Measurements from ENCODE around the gene ZNF709.

DNA sequence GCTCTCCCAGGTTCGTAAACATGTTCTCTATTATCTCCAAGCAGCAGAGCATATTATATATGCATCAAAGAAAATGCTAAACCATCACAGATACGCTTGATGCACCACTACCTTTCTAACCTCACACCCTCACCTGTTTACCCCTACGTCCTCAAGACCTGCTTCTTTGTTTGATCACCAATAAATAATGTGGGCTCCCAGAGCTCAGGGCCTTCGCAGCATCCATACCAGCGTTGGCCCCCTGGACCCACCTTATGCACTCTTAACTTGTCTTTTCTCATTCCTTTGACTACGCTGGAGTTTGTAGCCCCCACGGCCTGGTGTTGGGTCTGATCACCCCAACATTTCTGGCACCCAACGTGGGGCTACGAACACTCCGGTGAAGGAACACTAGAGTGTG is 33.8 kb downstream of the ZNF709 start:
- no peak for TF ChIP-seq POLR2AphosphoS5 (IDR thresholded peaks at IDR 0.05; ENCODE audit: low read depth, low read length)
- TF ChIP-seq TCF7L2 (IDR thresholded peaks at IDR 0.05; ENCODE audit: low read depth, low read length): no peak
- TF ChIP-seq CTCF (IDR thresholded peaks at IDR 0.05): no peak
- no peak for TF ChIP-seq REST (IDR thresholded peaks at IDR 0.05; ENCODE audit: insufficient read depth in 1 of 2, low read depth in 2 of 2, low read length in 1 of 2)
